Activated T-helper 1 cell treated with Interleukin-2 at 50 U/mL for 16 hours (primary cell): ENCODE data around the gene SUPT3H.
"Not testable (repeated sequence)": the region's sequence is repeated elsewhere in the genome, so short reads cannot be mapped to it uniquely, and the experiment has no call there.

Experiments used
- DNase-seq: peaks from one replicate; pipeline ENCODE4 v3.0.0-alpha.2; 2020; ENCODE audit warnings: low read depth

SUPT3H gene

DNA sequence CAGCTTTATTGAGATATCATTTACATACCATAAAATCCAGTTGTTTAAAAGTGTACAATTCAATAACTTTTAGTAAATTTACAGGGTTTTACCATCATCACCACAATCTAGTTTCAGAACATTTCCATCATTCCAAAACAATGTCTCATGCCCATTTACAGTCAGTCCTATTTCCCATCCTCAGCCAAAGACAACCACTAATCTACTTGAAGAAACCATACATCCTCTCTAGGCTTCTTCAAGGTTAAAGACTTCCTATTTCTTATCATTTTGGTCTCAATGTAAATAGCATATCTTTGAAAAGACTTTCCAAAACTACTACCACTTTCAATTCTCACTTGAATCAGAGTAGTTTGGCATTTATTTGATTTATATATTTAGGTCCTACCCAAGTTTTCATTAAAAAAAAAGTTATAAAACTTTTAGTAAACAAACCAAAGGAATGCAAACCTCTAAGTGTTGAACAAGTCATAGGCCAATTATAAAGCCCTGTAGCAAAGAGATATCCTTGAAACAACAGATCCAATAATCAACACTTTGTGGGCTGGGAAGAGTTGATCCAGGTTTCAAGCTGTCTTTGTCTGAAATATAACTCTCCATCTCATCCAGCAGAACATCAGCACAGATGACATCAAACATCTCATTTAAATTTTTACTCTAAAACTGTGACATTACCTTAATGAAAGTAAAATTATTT, 260.9 kb downstream of the SUPT3H start:
- DNase-seq: no peak

DNA sequence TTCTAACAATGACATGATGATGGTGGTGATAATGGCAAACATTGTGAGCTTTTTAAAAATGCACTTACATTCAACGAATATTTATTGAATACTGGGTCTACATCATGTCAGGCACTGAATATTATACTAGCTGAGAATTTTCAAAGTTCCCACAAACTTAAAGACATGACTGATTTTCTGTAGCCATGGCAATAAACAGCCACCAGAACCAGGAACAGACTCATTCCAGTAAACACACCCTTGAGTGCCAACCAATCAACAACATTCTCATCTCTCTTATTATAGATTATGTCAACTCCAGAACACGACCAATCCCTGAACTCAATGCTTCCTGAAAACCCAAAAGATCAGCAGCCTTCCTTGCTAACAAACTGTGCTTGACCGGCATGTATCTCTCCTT, 262.0 kb downstream of the SUPT3H start:
- DNase-seq: no peak

DNA sequence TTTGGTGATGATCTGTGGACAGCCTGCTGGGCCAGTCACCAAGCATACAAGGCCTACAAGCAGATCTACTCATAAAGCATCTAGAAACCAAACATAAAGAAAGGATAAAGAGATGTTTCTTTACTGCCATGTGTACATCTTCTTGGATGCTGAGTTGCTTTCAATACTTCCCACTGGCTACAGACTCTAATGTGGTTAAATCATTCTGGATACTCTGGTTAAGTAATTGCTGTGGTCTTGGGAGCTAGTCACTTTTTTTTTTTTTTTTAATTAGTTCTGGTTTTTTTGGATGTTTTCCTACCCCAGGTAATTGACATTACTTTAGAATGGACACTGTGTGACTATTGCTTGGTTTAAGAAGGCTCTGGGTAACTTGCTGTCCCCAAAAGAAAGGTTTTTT, 265.0 kb downstream of the SUPT3H start:
- no peak for DNase-seq

DNA sequence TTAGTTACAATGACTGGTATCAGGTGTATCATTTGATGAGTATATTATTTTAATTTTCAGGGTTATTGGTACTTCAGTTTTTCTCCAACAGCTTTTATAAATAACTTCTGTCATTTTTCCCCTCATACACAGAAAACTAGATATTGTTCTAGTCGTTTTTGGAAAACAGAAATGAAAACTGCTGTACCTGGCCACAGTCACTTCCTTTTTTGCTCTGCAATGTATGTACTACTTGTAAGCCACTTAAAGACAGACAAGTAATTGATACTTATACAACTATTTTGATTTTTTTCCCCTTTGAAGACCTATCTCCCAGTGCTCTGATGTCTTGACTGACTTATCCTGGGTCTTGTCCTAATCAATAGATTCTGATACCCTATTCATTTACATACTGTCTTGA, 268.2 kb downstream of the SUPT3H start:
- no peak for DNase-seq

DNA sequence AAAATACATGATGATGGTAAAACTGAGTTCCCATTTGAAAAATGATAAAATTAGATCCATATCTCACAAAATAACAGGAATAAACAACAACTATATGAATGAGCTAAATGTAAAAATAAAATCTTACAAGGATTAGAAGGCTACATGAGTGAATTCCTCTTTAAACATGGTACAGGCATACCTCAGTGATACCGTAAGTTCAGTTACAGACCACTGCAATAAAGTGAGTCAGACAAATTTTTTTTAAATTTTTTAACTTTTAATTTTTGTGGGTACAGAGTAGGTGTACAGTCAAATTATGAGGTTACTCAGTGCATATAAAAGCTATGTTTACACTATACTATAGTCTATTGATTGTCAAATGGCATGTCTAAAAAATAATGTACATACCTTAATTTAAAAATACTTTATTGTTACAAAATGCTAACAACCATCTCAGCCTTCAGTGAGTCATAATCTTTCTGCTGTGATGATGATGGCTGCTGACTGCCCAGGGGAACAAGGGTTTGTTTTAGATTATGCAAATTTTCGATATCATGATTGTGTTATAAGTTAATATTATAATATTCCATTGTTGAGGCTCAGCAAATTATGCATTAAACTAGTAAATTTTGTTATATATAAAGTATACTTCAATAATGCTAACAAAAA, 272.4 kb downstream of the SUPT3H start:
- DNase-seq: no peak

DNA sequence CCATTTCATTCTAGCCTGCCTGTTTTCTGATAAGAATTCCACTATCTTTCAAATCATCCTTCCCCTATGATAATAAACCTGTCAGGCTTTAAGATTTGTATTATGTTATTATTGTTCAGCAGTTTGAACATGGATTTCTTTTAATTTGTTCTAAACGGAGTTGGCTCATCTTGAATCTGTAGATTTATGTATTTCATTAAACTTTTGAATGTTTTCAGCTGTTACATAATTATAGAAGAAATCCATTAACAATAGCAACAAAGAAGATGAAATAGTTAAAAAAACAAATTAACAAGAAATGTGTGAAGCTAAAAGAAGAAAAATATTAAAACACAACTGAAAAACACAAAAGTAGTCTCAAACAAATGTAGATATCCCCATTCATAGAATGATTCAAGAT, 273.3 kb downstream of the SUPT3H start:
- no peak for DNase-seq

DNA sequence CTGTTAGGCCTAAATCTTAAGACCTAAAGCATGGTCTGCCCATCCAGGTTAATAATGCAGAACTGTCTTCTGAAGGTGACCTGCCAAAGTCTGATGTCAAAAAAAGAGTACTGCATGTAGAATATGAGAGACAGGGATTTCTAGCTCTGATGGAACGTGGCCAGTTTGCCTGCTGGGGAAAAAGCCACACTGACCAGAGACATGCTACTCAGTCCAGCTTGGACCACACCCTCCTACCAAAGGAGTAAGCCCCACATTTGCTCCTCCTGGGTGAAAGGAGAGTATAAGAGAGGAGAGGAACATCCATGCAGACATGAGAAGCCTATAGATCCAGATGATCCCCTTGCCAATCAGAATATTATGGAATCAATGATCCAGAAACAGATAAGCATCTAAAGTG, 279.5 kb downstream of the SUPT3H start:
- no peak for DNase-seq

DNA sequence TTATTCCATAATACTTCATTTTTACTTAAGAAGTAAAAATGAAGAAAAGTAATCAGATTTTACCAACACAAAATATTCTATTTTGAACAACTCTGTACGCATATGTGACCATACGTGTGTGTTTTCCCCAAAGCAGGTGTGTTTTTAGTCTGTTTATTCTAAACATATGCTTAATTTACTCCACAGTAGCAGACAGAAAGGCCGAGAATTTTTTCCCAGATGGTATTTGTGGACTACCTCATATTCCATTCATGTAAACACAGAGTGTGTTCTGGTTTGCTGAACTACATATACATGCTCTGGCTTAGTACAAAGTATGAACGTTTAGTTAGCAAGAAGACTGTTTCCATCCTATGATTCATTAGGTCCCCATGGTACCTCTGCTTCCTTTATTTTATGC, 282.9 kb downstream of the SUPT3H start:
- no peak for DNase-seq

DNA sequence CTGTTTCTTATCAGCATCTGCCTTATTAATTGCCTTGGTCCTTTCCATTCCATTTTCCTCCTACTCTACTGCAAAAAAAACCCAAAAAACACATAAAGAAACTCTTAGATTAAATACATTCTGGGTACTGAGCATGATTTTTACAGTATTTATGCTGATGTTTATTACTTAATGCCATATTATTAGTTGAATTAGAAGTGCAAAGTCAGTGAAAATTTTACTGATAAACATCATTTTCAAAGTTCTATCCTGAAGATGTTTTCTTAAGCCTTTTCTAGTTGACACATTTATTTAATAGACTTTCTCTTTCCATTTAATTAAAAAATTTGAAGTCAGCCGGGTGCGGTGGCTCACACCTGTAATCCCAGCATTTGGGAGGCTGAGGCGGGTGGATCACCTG, 285.6 kb downstream of the SUPT3H start:
- no peak for DNase-seq

DNA sequence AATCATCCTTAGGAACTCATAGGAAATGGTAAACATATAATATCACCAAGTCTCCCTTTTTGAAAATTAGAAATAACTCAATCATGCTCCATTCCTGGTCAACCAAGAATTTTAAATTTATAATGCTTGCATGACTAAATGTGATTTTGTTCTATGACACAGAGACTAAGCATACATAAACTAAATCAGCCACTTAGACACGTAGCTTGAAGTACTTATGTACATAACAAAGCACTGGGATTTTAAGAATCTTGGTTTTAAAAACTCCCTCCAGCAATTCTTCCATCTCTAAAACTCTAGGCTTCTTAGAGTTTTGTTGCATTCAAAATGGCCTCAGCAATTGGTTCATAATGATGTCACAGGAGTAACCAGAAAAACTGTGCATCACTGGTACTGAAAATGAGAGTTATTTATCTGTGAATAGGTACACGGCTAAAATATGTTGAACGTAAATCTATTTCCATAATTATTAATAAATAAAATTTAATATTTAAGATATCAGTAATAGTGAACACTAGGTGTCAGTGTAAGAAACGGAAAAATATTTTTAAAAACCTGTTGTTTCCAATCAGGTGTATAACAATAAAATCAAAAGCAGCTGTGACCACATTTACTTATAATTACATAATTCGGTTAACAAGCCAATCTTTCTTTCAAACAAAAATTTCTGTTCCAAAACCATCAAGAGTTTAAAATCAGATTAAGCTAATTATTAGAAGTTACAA, 291.2 kb downstream of the SUPT3H start:
- DNase-seq: no peak

DNA sequence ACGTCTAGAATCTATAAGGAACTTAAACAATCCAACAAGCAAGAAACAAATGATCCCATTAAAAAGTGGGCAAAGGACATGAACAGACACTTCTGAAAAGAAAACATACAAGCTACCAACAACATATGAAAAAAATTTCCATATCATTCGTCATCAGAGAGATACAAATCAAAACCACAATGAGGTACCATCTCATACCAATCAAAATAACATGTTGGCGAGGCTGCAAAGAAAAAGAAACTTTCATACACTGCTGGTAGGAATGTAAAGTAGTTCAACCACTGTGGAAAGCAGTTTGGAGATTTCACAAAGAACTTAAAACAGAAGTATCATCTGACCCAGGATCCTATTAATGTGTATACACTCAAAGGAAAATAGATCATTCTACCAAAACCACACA, 293.5 kb downstream of the SUPT3H start:
- DNase-seq: no peak

DNA sequence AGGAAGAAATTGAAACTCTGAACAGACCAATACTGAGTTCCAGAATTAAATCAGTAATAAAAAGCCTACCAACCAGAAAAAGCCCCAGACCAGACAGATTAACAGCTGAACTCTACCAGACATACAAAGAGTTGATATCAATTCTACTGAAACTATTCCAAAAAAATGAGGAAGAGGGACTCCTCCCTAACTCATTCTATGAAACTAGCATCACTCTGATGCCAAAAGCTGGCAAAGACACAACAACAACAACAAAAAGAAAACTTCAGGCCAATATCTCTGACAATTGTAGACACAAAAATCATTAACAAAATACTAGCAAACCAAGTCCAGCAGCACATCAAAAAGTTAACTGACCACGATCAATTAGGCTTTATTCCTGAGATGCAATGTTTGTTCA, 295.6 kb downstream of the SUPT3H start:
- DNase-seq: no peak

DNA sequence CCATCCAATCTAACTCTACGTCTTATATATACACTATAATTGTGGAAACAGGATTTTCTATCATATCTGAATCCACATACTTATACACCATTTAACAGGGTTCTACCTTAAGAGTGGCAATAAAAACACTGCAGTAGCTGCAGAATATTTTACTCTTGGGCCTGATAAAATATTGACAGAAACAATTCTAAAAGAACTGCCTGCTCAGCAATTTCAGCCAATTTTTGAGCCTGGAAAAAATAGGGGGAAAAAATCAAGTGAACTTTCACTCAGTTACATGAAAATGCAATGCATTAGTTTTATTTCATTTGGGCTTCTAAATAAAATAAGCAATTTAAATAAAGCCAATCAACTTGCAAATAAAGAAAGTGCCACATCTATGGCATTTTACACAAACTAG, 296.1 kb downstream of the SUPT3H start:
- DNase-seq: no peak

DNA sequence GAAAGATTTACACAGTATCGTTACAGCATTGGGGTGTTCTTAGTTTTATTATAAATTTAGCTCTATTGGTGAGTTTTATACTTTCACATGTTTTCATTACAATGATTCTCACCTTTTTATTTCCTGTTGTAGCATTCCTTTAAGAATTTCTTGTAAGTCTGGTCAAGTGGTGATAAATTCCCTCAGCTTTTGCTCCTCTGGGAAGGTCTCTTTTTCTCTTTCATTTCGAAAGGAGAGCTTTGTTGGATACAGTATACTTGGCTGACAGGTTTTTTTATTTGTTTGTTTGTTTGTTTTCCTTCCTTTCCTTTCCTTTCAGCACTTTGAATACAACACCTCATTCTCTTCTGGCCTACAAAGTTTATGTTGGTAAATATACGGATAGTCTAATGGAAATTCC, 299.3 kb downstream of the SUPT3H start:
- no peak for DNase-seq

DNA sequence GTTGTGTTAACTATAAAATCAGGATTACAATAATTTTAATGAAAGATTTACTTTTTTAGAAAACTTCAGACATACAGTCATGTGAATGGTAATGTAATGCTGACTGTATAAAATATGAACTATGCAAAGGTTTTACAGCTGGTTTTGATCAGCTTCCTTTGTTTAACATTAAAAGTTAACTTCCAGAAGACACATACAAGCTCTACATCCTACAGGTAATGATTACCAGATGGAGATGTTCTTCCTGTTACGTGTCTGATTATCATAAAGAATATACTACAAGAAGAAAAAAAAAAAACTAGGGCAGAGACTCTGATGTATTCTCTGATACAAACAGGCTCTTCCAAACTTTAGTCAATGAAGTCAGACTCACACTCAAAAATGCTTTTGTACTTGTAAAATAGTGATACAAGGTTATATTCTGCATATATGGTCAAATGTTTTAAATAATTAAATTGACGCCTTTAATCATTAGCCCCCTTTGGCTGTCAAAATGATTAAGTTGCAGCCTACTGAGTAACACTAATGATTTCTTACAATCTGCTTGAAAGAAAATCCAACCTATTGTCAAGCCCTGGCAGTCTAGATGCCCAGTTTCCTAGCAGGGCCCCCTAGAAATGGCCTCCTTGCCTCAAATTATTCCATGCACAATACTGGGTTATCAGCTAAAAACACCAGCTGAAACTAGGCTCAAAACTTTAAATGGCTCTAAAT, 301.4 kb downstream of the SUPT3H start:
- DNase-seq: no peak

DNA sequence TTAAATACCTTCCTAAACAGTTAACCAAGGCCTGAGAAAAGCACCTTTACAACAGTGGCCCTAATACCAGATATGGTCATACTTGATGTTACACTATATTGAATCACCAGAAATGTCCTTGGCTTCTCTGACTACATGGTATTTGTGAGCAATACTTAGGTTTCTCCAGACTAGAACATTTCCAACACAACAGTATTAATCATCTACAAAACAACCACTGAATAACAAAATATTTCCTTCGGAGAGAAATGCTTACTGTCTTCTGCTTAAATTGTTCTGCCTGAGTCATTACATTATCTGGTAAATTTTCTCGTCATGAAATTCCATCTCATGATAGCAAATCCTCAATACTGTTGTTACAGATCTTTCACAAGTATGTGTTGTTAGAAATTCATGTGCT, 302.5 kb downstream of the SUPT3H start:
- no peak for DNase-seq

DNA sequence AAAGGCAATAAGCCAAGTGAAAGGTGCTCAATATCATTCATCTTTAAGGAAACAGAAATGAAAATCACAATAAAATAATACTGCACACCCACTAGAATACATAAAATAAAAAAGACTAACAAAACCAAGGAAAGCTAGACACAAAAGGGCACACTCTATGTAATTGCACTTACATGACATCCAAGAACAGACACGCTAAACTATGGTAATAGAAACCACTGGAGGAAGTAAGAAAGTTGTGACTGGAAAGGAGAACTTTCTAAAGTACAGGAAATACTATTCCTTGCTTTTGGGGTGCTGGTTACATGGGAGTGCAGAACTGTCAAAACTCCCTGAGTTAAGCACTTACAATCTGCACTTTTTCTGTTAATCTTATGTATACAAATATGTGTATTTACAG, 303.3 kb downstream of the SUPT3H start:
- no peak for DNase-seq

DNA sequence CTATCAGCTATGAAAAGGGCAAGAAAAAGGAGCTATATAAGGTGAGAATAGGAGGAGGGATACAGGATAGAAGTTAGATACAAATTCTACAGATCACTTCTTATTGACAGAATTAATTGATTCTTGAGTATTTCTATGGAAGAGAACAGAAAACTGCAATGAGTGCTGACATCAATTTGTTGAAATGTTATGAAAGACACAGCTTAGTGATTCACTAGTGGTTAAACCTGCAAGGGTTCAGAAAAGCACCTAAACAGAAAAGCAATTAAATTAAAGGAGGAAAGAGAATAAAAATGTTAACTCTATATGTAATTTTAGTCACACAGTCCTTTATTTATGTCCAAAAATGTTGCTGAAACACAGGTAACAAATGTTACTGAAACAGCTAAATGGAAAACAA, 304.0 kb downstream of the SUPT3H start:
- DNase-seq: no peak

DNA sequence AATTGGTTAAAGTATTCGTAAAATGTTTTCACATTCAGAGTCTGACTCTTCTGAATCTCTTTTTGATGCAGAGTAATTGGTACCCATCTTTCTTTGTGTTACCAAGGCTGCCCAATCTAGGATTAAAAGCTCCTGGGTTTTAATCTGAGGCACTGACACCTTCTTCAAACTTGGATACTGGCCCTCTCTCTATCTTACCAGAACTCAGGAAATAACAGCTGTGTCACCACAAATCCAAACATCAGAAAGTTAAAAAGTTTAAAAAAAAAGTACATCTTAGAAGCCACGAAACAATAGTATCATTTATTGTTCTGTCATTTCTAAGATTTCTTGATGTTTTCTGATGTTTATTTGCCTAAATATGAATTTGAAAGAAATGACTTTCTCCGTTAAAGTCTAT, 305.1 kb downstream of the SUPT3H start:
- no peak for DNase-seq

DNA sequence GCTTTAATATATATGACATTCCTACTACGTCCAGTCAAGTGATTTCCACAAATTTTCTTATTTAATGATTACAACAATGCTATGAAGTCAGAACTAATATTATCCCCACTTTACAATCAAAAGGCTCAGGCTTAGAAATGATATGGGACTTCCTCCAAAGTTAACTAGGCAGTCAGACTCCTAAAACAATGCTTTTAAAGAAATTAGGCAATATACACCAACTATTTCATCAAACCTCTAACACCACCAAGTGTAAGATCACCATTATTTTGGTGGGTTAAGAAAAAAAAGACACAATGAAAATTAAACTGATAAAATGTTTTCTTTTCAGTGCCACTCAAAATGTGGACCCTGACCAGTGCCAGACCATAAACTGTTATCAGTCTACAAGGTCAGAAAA, 305.7 kb downstream of the SUPT3H start:
- no peak for DNase-seq

DNA sequence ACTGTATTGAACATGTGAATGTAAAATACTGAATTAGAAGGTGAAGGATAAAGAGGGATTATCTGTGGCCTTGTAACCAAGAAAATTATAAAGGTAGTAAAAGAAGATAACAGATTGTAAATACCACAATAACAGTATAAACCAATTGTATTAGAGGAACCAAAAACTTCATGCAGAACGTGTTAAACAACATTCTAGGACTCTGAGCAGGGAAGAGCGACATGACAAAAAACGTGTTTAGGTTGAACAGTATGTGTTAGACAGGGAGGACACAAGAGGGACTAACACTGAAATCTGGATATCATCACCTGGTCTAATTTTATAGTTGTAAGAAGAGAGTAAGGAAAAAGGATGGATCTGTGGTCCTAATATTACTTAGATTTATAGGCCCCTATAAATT, 308.6 kb downstream of the SUPT3H start:
- no peak for DNase-seq

DNA sequence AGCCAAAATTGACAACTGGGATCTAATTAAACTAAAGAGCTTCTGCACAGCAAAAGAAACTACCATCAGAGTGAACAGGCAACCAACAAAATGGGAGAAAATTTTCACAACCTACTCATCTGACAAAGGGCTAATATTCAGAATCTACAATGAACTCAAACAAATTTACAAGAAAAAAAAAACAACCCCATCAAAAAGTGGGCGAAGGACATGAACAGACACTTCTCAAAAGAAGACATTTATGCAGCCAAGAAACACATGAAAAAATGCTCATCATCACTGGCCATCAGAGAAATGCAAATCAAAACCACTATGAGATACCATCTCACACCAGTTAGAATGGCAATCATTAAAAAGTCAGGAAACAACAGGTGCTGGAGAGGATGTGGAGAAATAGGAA, 310.3 kb downstream of the SUPT3H start:
- DNase-seq: not testable (repeated sequence)

DNA sequence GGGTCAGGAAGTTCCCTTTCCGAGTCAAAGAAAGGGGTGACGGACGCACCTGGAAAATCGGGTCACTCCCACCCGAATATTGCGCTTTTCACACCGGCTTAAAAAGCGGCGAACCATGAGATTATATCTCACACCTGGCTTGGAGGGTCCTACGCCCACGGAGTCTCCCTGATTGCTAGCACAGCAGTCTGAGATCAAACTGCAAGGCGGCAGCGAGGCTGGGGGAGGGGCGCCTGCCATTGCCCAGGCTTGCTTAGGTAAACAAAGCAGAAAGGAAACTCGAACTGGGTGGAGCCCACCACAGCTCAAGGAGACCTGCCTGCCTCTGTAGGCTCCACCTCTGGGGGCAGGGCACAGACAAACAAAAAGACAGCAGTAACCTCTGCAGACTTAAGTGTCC, 315.1 kb downstream of the SUPT3H start:
- DNase-seq: not testable (repeated sequence)
